Measurements from ENCODE around the gene PRPF6.

PRPF6 gene

DNA sequence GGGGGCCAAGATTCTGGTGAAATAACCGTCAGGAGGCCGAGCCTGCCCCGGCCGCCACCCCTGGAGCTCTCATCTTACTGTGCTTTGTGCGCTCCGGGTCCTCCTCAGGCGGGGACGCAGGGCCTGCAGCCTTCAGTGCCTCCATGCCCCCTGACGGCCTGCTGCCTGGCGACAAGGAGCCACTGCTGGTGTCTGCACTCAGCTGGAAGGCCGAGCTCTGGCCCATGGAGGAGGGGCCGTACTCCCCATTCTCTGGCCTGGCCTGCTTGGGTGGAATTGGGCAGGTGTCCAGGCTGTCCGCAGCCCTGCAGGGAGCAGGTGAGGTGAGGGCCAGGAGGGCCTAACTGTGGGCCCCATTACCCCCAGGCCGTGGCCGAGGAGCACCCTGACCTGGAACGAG is 16.5 kb upstream of the PRPF6 start:
- no peak for TF ChIP-seq BACH2 (CRISPR knock-in tag; IDR thresholded peaks at IDR 0.05; ENCODE audit: borderline replicate concordance)
- no peak for TF ChIP-seq PPARA (CRISPR knock-in tag; IDR thresholded peaks at IDR 0.05; ENCODE audit: borderline replicate concordance)
- TF ChIP-seq ZFP3 (CRISPR knock-in tag; IDR thresholded peaks at IDR 0.05), result no peak
- no peak for TF ChIP-seq TCF4 (CRISPR knock-in tag; IDR thresholded peaks at IDR 0.05; ENCODE audit: borderline replicate concordance)
- no peak for ATAC-seq

DNA sequence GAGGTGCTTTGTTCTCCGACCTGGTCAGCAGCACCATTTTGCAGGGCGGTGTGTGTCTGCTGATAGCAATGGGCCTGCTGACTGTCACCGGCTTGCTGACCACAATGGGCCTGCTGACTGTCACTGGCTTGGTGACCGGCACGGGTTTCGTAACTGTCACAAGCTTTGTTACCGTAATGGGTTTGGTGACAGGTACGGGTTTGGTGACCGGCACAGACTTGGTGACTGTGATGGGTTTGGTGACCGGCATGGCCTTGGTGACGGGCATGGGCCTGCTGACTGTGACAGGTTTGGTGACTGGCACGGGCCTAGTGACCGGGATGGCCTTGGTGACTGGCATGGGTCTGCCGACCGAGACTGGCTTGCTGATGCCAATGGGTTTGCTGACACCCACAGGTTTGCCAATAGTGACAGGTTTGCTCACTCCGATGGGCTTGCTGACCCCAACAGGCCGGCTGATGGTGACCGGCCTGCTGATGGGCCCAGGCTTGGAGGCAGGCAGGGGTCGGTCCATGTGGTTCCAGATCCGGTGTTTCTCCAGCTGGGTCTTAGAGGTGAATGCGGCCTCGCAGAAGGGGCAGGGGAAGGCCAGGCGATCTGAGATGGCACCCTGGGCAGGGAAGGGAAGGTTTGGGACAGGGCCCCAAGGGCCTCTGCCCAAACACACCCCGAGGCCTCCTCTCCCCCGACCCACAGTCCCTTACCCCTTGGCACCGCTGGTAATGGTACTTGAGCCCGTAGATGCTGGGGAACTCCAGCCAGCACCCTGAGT is 14.6 kb upstream of the PRPF6 start:
- ATAC-seq, result no peak
- TF ChIP-seq RARB (CRISPR knock-in tag; IDR thresholded peaks at IDR 0.05), result no peak
- TF ChIP-seq ZC3H10 (CRISPR knock-in tag; IDR thresholded peaks at IDR 0.05), result no peak
- TF ChIP-seq, protein P1, sequence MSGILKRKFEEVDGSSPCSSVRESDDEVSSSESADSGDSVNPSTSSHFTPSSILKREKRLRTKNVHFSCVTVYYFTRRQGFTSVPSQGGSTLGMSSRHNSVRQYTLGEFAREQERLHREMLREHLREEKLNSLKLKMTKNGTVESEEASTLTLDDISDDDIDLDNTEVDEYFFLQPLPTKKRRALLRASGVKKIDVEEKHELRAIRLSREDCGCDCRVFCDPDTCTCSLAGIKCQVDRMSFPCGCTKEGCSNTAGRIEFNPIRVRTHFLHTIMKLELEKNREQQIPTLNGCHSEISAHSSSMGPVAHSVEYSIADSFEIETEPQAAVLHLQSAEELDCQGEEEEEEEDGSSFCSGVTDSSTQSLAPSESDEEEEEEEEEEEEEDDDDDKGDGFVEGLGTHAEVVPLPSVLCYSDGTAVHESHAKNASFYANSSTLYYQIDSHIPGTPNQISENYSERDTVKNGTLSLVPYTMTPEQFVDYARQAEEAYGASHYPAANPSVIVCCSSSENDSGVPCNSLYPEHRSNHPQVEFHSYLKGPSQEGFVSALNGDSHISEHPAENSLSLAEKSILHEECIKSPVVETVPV (CRISPR knock-in tag; IDR thresholded peaks at IDR 0.05), result no peak
- no peak for TF ChIP-seq ISL1 (CRISPR knock-in tag; IDR thresholded peaks at IDR 0.05)
- no peak for TF ChIP-seq ZFP30 (CRISPR knock-in tag; IDR thresholded peaks at IDR 0.05)
- TF ChIP-seq, protein P2, sequence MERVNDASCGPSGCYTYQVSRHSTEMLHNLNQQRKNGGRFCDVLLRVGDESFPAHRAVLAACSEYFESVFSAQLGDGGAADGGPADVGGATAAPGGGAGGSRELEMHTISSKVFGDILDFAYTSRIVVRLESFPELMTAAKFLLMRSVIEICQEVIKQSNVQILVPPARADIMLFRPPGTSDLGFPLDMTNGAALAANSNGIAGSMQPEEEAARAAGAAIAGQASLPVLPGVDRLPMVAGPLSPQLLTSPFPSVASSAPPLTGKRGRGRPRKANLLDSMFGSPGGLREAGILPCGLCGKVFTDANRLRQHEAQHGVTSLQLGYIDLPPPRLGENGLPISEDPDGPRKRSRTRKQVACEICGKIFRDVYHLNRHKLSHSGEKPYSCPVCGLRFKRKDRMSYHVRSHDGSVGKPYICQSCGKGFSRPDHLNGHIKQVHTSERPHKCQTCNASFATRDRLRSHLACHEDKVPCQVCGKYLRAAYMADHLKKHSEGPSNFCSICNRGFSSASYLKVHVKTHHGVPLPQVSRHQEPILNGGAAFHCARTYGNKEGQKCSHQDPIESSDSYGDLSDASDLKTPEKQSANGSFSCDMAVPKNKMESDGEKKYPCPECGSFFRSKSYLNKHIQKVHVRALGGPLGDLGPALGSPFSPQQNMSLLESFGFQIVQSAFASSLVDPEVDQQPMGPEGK (CRISPR knock-in tag; IDR thresholded peaks at IDR 0.05; ENCODE audit: borderline replicate concordance), result no peak
- no peak for TF ChIP-seq TCF4 (CRISPR knock-in tag; IDR thresholded peaks at IDR 0.05; ENCODE audit: borderline replicate concordance)
- TF ChIP-seq ZFP3 (CRISPR knock-in tag; IDR thresholded peaks at IDR 0.05), result no peak
- TF ChIP-seq, protein P3, sequence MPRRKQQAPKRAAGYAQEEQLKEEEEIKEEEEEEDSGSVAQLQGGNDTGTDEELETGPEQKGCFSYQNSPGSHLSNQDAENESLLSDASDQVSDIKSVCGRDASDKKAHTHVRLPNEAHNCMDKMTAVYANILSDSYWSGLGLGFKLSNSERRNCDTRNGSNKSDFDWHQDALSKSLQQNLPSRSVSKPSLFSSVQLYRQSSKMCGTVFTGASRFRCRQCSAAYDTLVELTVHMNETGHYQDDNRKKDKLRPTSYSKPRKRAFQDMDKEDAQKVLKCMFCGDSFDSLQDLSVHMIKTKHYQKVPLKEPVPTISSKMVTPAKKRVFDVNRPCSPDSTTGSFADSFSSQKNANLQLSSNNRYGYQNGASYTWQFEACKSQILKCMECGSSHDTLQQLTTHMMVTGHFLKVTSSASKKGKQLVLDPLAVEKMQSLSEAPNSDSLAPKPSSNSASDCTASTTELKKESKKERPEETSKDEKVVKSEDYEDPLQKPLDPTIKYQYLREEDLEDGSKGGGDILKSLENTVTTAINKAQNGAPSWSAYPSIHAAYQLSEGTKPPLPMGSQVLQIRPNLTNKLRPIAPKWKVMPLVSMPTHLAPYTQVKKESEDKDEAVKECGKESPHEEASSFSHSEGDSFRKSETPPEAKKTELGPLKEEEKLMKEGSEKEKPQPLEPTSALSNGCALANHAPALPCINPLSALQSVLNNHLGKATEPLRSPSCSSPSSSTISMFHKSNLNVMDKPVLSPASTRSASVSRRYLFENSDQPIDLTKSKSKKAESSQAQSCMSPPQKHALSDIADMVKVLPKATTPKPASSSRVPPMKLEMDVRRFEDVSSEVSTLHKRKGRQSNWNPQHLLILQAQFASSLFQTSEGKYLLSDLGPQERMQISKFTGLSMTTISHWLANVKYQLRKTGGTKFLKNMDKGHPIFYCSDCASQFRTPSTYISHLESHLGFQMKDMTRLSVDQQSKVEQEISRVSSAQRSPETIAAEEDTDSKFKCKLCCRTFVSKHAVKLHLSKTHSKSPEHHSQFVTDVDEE (CRISPR knock-in tag; IDR thresholded peaks at IDR 0.05), result no peak
- no peak for TF ChIP-seq ZNF565 (CRISPR knock-in tag; conservative IDR thresholded peaks at IDR 0.05; ENCODE audit: low read depth)
- TF ChIP-seq, protein P4, sequence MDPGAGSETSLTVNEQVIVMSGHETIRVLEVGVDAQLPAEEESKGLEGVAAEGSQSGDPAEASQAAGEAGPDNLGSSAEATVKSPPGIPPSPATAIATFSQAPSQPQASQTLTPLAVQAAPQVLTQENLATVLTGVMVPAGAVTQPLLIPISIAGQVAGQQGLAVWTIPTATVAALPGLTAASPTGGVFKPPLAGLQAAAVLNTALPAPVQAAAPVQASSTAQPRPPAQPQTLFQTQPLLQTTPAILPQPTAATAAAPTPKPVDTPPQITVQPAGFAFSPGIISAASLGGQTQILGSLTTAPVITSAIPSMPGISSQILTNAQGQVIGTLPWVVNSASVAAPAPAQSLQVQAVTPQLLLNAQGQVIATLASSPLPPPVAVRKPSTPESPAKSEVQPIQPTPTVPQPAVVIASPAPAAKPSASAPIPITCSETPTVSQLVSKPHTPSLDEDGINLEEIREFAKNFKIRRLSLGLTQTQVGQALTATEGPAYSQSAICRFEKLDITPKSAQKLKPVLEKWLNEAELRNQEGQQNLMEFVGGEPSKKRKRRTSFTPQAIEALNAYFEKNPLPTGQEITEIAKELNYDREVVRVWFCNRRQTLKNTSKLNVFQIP (CRISPR knock-in tag; IDR thresholded peaks at IDR 0.05; ENCODE audit: borderline replicate concordance, low read depth), result no peak
- no peak for TF ChIP-seq ZNF70 (CRISPR knock-in tag; IDR thresholded peaks at IDR 0.05)
- no peak for TF ChIP-seq ZNF8 (CRISPR knock-in tag; IDR thresholded peaks at IDR 0.05)
- no peak for TF ChIP-seq ARNTL (CRISPR knock-in tag; IDR thresholded peaks at IDR 0.05; ENCODE audit: borderline replicate concordance, low read depth)

DNA sequence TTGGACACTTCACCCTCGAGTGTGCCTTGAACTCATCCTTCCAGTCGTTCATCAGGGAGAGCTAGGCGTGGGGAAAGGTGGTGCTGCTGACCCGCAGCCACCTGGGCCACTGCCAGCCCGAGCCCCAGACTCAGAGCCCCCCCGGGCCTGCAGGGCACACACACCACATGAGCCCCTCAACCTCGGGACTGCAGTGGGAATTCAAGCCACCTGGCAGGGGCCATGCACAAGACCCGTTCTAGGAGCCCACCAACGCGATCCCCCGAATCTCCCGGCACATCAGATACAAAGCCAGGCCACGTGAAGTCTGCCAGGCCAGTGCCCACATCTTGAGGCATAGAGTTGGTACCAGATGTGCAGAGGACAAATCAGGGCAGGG is 14.0 kb upstream of the PRPF6 start:
- no peak for TF ChIP-seq ZFP3 (CRISPR knock-in tag; IDR thresholded peaks at IDR 0.05)
- no peak for TF ChIP-seq BACH2 (CRISPR knock-in tag; IDR thresholded peaks at IDR 0.05; ENCODE audit: borderline replicate concordance)
- TF ChIP-seq ZC3H10 (CRISPR knock-in tag; IDR thresholded peaks at IDR 0.05), result no peak
- no peak for TF ChIP-seq ISL1 (CRISPR knock-in tag; IDR thresholded peaks at IDR 0.05)
- ATAC-seq, result no peak

DNA sequence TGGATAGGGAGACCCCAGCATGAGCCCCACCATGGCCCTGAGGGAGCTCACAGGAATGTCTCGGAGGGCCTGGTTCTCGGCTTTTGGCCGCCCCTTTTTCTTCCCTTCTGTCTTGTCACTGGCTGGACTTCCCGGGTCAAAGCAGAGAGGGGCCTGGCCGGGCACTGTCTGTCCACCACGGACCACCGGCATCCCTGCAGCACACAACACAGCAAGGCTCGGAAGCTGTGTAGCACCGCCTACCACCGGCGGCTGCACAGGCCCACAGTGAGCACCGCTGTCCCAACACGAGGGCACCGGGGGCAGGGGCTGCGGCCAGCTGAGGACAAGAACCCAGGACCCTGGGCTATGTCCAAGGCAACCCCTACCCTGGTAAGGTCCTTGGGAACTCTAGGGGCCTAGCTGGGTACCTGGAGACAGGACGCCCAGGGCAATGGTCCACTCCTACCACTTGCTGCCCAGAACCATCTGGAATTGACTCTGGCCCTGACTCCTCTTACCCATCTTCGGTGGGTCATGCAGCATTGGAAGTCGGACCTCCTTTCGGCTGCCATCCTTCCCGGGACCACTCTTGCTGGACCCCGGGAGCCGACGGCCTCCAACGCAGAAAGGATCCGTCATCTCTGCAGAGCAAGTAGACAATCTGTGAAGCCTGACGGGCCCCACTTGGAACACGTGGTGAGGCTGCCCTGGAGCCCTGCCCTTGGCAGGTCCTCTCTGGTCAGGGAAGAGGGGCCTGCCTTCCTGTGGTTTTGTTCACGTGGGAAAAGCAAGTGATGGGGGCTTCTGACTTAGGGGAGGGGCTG is 13.4 kb upstream of the PRPF6 start:
- no peak for ATAC-seq

More for the DNA sequence above, 13.4 kb upstream of the PRPF6 start:
- no peak for TF ChIP-seq ESRRG (CRISPR knock-in tag; IDR thresholded peaks at IDR 0.05)

Data from SK-N-SH treated with all-trans-retinoic acid at 6 μM for 48 hours (cell line).